Fibroblast of peridontal ligament (primary cell): ENCODE data around the gene LGALS1.

ENCODE experiments used
- DNase-seq: peaks from one replicate; pipeline ENCODE4 v3.0.0-alpha.2; 2010; ENCODE audit errors: extremely low read depth

LGALS1 gene

DNA sequence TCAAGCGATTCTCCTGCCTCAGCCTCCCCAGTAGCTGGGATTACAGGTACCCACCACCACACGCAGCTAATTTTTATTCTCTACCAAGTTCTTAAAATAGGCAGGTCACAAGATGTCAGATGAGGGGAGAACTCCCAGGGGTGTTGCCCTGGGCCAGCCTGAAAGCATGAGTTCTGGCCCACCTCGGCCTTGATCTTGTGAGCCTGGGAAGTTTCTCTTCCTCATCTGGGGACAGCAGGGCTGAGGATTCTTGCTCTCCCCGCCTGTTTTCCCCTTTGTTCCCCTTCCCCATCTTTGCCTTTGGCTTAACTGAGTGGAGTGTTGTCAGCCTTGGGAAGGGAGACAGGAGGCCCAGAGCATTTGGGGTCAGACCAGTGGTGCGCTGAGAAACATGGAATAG lies 13.4 kb upstream of the LGALS1 start:
- DNase-seq, result no peak

DNA sequence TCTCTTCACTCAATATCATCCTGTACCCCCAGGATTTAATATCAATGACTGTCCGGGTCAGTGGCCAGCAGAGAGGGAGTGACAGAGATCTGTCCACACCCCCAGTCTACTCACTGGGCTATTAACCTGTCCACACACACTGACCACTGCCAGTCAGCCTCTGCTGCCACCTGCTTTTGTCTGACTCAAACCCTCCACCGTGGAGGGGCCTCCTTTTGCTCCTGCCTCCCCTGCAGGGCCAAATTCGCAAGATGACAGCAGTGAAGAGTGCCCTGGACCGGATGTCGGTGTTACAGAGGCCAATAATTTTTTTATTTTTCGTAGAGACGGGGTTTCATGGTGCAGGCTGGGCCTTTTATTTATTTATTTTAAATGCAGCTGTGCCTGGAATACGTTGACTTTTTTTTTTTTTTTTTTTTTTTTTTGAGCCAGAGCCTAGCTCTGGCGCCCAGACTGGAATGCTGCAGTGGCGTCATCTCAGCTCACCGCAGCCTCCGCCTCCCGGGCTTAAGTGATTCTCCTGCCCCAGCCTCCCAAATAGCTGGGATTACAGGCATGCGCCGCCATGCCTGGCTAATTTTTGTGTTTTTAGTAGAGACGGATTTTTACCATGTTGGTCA lies 11.8 kb upstream of the LGALS1 start:
- DNase-seq, result no peak

DNA sequence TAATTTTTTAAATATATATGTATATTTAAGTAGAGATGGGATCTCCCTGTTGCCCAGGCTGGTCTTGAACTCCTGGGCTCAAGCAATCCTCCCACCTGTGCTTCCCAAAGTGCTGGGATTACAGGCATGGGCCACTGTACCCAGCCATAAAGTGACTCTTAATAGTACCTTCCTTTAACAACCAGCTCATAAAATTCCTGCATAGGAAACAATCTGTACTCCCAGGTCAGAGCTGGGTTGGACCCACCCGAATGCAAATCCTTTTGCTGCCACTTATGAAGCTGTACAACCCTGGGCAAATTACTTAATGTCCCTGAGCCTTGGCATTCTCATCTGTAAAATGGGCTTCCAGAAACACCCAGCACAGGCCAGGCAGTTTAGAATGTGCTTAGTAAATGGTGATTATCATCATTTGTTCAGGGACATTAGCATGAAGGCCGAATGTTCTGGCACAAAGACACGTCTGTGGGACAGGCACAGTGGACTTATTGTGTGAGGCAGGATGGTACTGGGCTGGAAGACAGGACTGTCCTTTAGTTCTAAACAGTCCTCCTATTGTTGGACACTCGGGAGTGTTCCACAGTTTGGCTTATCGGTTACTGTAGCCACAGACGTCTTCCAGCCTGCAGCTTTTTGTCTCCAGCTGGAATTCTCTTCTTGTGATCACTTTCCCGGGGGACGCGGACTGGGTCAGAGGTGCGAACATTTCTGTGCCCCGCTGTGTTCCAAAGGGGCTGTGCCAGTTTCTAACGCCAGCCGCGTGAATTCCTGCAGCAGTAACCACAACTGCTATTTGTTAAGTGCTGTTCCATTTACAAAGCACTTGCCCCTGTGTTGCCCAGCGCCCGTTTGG lies 11.0 kb upstream of the LGALS1 start:
- DNase-seq, result no peak

DNA sequence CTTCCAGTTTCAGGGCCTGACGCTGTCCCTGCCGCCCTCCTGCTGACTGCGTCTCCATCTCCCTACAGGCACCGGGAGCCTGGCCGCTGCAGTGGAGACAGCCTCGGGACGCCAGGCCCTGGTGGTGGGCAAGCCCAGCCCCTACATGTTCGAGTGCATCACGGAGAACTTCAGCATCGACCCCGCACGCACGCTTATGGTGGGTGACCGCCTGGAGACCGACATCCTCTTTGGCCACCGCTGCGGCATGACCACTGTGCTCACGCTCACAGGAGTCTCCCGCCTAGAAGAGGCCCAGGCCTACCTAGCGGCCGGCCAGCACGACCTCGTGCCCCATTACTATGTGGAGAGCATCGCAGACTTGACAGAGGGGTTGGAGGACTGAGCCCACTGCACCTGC lies 9.9 kb upstream of the LGALS1 start:
- DNase-seq, result no peak

DNA sequence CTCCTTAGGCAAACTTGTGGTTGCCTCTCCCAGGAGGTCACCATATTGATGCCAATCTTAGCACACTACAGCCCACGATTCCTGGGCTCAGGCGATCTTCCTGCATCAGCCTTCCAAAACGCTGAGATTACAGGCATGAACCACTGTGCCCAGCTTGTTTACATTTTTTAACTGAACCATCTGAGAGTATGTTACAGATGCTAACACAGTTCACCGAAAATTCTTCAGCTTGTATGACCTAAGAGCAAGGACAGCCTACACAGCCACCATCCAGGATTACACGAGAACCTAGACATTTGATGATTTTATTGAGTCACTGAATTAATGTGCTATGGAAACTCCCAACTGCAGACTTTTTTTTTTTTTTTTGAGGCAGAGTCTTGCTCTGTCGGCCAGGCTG lies 5.8 kb upstream of the LGALS1 start:
- DNase-seq, result peak; percentile 96

DNA sequence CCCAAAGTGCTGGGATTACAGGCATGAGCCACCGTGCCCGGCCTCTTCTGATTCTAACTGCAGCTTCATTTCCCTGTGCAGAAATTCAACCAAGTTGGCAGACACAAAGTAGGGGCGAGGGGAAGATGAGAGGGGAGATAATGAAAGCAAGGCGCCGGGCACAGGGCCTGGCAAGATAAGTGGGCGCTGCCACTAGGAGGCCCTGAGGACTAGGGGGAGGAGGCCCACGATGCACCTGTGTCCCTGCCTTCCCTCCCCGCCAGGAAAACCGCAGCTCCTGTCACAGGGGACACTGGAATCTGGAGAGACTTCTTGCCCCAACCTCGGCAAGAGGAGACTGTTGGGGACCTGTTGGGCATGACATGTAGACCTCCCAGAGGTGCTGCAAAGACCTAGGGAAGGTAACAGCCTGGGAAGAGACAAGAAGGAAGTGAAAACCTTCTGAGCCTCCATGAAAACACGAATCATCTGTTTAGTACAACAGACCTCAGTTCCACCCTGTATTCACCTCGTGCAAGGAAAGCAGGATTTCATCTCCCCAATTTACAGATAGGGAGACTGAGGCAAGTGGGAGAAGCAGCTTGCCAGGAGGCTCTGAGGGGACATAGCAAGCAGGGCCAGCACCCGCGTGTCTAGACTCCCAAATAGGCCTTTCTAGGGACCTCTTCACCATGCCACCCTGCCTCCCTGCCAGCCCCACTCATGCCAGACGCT lies 3.1 kb upstream of the LGALS1 start:
- no peak for DNase-seq

DNA sequence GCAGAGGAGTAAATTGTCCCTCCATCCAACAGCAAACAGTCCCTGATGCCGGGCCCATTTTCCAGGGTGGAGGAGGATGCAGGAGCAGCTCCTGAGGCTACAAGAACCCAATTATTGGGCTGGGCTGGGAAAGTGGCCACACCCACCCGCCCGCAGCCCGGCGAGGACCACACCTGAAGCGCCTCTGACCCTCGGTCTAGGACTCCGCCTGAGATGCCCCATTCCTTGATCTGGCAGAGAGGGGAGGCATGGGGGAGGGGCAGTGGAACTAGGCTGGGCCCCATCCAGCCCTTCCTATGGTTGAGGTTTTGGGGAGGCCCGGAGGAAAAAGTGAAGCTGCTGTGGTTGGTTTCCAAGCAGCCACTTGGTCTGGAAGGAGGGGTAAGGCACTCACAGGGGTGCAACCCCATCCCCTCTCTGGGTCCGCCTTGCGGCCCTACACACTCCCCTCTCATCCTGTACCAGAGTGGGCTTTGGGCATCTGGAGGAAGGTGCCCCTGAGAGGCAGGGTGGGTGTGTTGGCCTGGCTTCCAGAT lies 2.4 kb upstream of the LGALS1 start:
- no peak for DNase-seq

DNA sequence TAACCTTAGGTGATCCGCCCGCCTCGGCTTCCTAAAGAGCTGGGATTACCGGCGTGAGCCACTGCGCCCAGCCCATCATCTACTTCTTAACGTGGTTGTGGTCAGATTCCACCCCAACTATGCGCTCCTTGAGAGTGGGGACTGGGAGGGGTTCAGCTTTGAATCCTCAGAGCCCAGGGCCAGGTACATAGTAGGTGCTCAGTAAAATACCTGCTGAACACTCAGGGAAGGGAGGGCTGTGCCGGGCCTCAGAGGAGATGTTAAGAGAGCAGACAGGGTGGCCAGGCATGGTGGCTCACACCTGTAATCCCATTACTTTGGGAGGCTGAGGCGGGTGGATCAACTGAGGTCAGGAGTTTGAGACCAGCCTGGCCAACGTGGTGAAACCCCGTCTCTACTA lies 1.2 kb upstream of the LGALS1 start:
- no peak for DNase-seq

DNA sequence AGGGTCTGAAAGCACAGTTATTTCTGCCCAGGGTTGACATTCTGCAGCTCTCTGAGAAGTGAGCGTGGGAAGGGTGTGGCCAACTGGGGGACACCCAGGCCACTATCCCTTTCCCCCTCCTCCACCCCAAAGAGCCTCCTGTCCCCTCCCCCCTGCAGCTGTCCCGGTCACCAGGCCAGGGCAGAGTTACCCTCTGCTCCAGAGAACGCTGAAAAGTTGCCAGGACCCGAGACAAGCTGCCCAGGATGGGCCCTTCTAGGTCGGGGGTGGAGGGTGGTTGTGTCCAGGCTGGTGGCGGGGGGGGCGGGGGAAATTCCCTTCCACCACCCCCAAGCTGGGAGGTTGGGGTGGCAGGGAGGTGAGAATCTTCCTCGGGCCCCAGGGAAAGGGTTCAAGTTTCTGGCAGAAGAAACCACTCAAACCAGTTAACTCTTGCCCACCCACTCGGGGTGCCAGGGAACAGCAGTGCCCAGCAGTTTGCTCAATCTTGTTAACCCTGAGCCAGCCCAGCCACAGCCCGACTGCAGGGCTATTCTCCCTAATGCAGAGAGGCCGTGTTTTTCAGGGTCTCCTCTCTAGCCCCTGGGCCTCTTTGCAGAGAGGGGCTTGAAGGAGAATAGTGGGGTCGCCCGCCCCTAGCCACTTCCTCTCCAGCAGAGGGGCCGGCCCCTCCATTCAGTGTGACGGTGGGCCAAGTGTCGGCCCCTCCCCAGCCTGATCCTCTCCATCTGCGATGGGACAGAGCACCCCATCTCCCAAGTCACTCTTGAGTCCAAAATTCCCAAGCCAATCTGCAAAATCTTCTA lies 697 bp downstream of the LGALS1 start:
- DNase-seq, result peak; percentile 32

DNA sequence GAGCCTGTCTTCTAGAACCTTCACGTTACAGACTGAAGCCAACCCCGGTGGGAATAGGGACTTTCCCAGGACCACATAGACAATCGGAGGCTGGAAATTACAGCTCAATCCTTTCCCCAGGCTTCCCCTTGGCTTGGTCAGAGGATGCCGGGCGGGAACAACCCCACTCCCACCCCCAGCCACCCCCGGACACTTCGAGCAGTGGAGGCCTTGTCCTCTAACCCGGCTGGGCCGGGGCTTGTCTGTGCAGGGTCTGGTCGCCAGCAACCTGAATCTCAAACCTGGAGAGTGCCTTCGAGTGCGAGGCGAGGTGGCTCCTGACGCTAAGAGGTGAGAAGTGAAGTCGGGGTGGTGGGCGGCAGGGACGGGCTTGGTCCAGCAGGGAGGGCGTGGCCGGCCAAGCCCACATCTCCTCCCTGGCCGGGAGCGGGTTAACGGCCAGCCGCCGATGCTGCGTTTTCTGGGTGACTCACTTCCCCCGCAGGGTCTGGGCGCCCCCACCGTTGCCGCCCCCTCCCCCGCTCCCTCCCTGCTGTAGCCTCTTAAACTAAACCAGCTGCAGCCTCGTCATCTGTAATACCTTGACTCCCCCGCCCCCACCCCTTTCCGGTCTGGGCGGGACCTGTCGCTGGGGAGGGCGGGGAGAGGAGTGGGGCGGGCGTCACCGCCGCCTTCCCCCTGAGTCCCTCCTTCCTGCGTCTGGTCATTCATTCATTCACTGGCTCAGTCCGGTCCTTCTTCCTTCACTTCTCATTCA lies 1.5 kb downstream of the LGALS1 start:
- DNase-seq, result peak; percentile 95

DNA sequence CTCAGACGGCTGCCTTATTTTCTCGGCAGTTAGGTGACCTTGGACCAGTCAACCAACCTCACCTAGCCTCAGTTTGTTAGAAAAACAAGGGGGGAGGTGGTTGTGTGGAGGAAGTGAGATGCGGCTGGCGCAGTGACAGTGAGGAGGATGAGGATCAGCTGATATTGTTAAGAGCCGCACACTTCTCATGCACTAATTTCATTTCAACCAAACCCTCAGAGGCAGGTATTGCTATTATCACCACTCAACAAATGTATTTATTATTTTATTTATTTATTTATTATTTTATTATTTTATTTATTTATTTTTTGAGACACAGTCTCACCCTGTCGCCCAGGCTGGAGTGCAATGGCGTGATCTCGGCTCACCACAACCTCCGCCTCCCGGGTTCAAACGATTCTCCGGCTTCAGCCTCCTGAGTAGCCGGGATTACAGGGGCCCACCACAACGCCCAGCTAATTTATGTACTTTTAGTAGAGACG lies 2.1 kb downstream of the LGALS1 start:
- no peak for DNase-seq

DNA sequence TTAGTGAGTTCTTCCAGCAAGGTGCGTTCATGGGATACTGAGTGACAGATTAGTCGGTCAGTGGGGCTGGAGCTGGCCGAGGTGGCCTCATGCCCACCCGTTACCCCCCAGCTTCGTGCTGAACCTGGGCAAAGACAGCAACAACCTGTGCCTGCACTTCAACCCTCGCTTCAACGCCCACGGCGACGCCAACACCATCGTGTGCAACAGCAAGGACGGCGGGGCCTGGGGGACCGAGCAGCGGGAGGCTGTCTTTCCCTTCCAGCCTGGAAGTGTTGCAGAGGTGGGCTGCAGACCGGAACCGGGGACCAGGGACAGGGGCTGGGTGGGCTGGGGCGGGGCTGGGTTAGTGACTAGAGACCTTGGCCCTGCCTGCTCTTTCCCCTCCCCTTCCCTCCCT lies 2.9 kb downstream of the LGALS1 start:
- DNase-seq, result no peak

DNA sequence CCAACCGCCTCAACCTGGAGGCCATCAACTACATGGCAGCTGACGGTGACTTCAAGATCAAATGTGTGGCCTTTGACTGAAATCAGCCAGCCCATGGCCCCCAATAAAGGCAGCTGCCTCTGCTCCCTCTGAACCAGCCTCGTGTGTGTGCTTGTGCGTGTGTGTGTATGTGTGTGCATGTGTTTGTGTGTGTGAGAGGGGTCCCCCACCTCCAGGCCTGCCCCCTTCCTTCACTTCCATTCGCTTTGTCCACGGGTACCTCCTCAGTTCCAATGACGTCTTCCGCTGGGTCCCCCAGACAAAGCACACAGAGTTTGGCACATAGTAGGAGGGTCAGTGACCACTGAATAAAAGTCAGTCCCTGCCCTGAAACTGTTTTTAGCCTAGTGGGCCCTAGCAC lies 4.2 kb downstream of the LGALS1 start:
- no peak for DNase-seq

DNA sequence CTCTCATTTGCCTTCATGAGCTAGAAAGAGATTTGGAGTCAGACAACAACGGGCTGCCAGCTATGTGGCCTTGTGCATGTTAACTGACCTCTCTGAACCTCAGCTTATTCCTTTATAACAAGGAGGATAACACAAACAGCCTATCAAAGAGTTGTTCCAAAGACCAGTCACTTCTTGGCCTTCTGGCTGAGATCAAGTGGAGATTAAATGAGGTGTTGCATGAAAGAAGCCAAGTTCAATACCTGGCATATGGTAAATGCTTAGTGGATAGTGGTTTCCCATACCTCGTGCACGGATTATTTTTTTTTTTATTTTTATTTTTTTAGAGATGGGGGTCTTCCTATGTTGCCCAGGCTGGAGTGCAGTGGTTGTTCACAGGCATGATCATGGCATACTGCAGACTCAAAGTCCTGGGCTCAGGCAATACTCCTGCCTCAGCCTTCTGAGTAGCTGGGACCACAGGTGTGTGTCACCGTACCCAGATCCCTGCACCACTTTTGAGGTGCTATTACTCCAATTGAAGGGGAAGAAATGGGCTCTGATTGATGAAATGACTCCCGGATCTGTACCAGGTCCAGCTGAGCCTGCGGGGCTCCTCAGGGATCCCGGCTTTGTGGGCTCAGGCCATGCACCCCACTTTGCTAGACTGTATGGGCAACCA lies 4.9 kb downstream of the LGALS1 start:
- DNase-seq, result peak; percentile 36

DNA sequence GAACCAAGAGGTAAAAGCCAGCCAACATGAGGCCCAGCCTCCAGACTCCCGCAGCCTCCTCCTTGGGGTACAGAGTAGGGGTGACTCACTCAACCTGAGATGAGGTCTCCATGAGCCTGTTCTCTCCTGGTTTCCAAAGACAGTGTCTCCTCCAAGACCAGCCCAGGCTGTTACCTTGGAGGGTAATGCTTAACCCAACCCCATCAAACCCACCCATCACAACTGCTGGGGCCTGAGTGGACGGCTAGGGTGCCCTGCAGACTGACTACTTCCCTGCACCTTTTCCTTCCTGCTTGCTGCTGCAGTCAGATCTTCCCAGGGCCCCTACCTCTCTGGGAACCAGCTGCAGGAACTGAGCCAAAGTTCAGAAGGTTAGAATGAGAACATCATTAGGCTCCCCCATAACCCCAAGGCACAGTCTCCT lies 5.6 kb downstream of the LGALS1 start:
- DNase-seq, result peak; percentile 32

DNA sequence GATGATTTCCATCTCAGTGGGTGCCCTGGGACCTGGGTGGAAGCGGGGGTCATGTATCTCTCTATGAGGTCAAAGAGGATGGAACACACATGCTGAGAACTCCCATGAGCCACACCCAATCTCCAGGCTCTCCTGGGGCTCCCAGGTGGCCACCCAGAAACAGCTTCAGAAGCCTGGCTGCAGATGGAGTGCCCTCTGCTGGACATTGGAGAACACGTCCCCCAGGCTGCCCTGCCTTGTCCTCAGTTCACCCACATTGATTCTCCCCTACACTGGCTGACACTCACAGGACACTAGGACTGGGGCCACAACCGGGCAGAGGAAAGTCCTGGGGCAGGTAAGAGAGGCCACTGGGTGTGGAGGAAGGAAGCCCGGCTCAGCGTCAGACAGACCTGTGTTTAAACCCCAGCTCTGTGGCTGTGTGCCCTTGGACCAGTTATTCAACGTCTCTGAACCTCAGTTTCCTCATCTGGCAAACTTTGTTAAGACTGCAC lies 6.2 kb downstream of the LGALS1 start:
- peak; percentile 79 for DNase-seq

DNA sequence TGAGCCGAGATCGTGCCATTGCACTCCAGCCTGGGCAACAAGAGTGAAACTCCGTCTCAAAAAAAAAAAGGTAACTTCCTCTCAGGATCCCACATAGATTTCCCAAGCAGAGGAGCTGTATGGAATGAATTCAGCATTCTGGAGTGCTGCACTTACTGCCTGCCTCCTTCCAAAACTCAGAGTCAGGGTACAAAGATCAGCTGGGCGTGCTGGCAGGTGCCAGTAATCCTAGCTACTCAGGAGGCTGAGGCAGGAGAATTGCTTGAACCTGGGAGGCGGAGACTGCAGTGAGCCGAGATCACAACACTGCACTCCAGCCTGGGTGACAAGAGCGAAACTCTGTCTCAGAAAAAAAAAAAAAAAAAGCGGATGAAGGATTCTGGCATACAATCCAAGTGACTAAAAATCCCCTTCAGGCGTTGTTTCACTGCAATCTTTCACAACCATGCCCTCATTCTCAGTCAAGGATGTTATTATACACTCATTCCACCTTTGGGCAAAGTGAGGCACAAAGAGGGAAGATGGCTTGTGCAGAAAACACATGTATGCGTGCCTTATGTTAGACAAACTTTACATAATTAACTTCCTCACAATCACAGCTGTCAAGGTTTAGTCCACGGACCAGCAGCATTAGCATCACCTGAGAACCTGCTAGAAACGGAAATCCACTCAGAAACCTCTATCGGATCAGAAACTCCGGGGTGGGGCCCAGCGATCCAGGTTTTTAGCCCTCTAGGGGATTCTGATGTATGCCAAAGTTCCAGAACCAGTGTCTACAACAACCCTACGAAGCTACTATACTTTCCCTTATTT lies 9.6 kb downstream of the LGALS1 start:
- DNase-seq, result no peak

DNA sequence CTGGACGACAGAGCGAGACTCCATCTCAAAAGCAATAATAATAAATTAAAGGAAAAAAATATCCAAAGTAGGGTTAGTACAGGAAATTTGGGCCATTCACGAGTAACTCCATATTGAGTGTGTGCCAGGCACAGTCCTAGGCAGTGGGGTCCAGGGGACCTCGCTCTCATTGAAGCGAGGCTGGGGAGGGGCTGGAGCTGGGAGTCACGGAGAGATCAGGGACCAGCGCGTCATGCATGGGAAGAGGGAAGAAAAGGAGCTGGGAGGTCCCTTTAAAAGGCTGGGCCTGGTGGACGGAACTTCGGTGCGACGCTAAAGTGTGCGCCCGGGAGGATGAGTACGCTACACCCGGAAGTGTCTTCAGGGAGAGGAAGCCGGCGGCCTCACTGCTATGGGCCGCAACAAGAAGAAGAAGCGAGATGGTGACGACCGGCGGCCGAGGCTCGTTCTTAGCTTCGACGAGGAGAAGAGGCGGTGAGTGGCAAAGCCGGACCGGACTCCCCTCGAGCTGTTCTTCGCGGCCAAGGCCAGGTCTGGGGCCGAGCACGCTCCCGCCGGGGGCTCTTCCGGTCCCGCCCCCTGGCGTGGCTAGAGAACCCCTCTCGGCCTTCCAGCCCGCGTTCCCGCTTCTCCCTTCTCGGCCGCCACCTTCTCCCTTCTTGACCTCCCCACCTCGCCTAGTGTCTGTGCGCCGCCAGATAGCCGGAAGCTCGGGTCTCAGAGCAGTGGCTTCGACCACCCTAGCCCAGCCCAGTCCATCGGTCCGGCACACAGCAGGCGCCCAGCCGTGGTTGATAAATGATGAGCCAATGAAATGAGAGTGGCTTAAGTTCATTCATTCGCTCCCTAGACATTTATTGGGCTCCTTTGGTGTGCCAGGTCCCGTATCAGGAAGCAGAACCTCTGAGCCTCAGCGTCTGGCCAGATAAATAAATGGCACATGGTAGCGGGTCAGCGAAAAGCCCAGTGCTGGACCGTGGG lies 10.9 kb downstream of the LGALS1 start, which contains the start of gene NOL12:
NOL12 (plus strand) TSS at position 342 of the 981 bp plus-strand sequence; CDS start at position 392, 50 bp downstream.
- DNase-seq, result peak; percentile 87
